Parathyroid adenoma (tissue), 2 donors: ENCODE results near the gene RBM19.

Experiments
- H2AFZ ChIP-seq: fragments of 300-600 bp; sonication (generic); one replicate; pipeline ENCODE4 v1.7.0; 2017; ENCODE audit warnings: antibody characterized with exemption, mild to moderate bottlenecking
- H3K27ac ChIP-seq: fragments of 300-600 bp; sonication (generic); one replicate; pipeline ENCODE4 v1.7.0; 2017
- H3K27me3 ChIP-seq: fragments of 300-600 bp; sonication (generic); one replicate; pipeline ENCODE4 v1.7.0; 2017; ENCODE audit warnings: low read length; ENCODE audit not compliant: control insufficient read depth, insufficient read depth
- H3K36me3 ChIP-seq: fragments of 300-600 bp; sonication (generic); one replicate; pipeline ENCODE4 v1.7.0; 2017; ENCODE audit warnings: low read length; ENCODE audit not compliant: control insufficient read depth, insufficient read depth
- H3K4me1 ChIP-seq: fragments of 300-600 bp; sonication (generic); one replicate; pipeline ENCODE4 v1.7.0; 2017; ENCODE audit warnings: control low read depth
- H3K4me2 ChIP-seq: fragments of 300-600 bp; sonication (generic); one replicate; pipeline ENCODE4 v1.7.0; 2017; ENCODE audit warnings: low read length
- H3K4me3 ChIP-seq: fragments of 300-600 bp; sonication (generic); one replicate; pipeline ENCODE4 v1.7.0; 2017; ENCODE audit warnings: low read depth, low read length
- H3K79me2 ChIP-seq: fragments of 300-600 bp; sonication (generic); one replicate; pipeline ENCODE4 v1.7.0; 2017; ENCODE audit warnings: control low read depth
- H3K9ac ChIP-seq: fragments of 300-600 bp; sonication (generic); one replicate; pipeline ENCODE4 v1.7.0; 2017; ENCODE audit warnings: mild to moderate bottlenecking
- H3K9me3 ChIP-seq: fragments of 300-600 bp; sonication (generic); one replicate; pipeline ENCODE4 v1.7.0; 2017; ENCODE audit warnings: low read length; ENCODE audit not compliant: control insufficient read depth
- CTCF ChIP-seq: fragments of 300-600 bp; sonication (generic); IDR thresholded peaks from one replicate; pipeline ENCODE4 v1.7.0; 2017; ENCODE audit warnings: antibody characterized with exemption, mild to moderate bottlenecking
- donor health status: primary hyperparathyroidism.

Gene RBM19

GRCh38 chr12:113988064-113988451, 21.9 kb upstream of the RBM19 start:
- no peaks in the 10 kb centered on the region for H3K4me1 ChIP-seq
- H3K9me3 ChIP-seq: no peaks in the 10 kb centered on the region
- H3K9ac ChIP-seq: no peak overlapping the region
- H3K4me3 ChIP-seq: no peak overlapping the region
- no peaks in the 10 kb centered on the region for H3K79me2 ChIP-seq
- no peaks in the 10 kb centered on the region for H3K27me3 ChIP-seq
- H3K4me2 ChIP-seq: no peak overlapping the region
- H3K27ac ChIP-seq: no peak overlapping the region
- H3K36me3 ChIP-seq: no peaks in the 10 kb centered on the region
- no peak for TF ChIP-seq CTCF
- no peak overlapping the region for H2AFZ ChIP-seq

DNA sequence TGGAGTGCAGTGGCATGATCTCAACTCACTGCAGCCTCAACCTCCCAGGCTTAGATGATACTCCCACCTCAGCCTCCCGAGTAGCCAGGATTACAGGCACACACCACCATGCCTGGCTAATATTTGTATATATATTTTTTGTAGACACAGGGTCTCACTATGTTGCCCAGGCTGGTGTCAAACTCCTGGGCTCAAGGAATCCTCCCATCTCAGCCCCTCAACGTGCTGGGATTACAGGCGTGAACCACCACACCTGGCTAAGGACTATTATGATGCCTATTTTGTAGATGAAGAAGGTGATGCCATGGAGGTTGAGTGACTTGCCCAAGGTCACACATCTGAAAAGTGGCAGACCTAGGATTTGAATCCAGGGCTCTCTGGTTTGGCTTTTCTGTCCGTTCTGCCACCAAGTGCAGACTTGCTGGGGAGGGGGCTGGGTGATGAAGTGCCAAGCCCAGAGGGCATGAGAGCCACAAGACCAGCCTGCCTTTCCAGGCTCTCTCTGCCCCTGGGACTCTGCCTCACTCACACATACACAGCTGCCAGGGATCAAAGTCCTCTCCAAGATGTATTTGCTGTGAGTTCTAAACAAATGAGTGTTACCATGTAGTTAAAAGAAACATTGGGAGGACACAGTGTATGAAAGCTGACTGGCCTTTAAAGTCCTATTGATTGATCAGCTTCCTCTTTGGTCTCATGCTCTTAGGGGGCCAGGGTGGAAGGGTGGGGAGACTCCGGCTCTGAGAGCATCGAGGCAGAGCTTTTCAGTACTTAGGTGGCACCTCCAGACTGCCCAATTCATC, 21.3 kb upstream of the RBM19 start:
- no peaks in the 10 kb centered on the region for H3K79me2 ChIP-seq
- H3K4me1 ChIP-seq: no peaks in the 10 kb centered on the region
- H3K27me3 ChIP-seq: no peaks in the 10 kb centered on the region
- no peak overlapping the region for H3K9ac ChIP-seq
- H3K27ac ChIP-seq: no peak overlapping the region
- H2AFZ ChIP-seq: no peak overlapping the region
- H3K36me3 ChIP-seq: no peaks in the 10 kb centered on the region
- no peak overlapping the region for H3K4me2 ChIP-seq
- no peak overlapping the region for H3K4me3 ChIP-seq
- H3K9me3 ChIP-seq: no peaks in the 10 kb centered on the region
- TF ChIP-seq CTCF: no peak

DNA sequence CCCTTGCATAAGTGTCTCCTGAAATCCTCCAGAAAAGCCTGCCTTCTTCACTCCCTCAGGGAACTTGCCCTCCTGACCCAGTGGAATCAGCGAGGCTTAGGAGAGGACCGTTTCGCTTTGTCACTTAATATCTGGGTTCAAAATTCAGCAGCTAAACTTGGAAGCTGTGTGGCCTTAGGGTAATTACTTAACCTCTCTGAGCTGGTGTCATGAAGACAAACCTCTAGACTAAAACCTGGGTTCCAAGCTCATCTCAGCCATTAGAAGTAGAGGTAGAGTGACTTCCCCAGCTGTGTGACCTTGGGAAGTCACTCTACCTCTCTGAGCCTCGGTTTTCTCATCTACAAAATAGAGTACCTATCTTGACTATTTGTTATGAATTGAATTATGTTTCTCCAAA, 18.3 kb upstream of the RBM19 start:
- no peak overlapping the region for H2AFZ ChIP-seq
- H3K9me3 ChIP-seq: no peaks in the 10 kb centered on the region
- H3K27me3 ChIP-seq: no peaks in the 10 kb centered on the region
- H3K4me3 ChIP-seq: no peak overlapping the region
- no peak overlapping the region for H3K4me2 ChIP-seq
- H3K79me2 ChIP-seq: no peaks in the 10 kb centered on the region
- H3K4me1 ChIP-seq: no peaks in the 10 kb centered on the region
- no peak for TF ChIP-seq CTCF
- no peaks in the 10 kb centered on the region for H3K36me3 ChIP-seq
- no peak overlapping the region for H3K27ac ChIP-seq
- no peak overlapping the region for H3K9ac ChIP-seq

- Histone ChIP-seq H3K27ac (no peak overlapping the region), H3K36me3 (no peaks in the 10 kb centered on the region), H2AFZ (no peak overlapping the region), H3K9ac (no peak overlapping the region), H3K4me2 (no peak overlapping the region), H3K4me3 (no peak overlapping the region), H3K27me3 (no peaks in the 10 kb centered on the region), H3K79me2 (no peaks in the 10 kb centered on the region), H3K4me1 (no peaks in the 10 kb centered on the region), H3K9me3 (no peaks in the 10 kb centered on the region)
- no peak for TF ChIP-seq CTCF
Measured at GRCh38 chr12:113983777-113984448, 17.8 kb upstream of the RBM19 start.

DNA sequence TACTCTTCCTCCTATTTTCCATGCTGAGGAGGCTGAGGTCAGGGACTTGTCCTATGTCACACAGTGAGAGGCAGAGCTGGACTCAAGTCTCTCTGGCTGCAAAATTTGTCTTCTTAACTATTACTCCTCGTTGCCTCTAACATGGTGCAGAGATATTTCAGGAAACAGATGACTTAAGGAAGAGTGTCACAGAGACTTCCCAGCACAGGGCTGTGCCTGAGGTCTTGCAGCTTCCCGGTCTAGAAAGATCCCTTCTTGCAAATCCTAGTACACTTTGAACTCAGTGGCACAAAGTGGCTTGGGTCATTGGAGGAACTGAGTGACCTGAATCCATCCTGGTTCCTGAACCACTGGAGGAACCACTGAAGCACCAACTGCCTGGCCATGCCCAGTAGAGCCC, 17.1 kb upstream of the RBM19 start:
- no peak for TF ChIP-seq CTCF

More for the DNA sequence above, 17.1 kb upstream of the RBM19 start:
- no peaks in the 10 kb centered on the region for H3K4me1 ChIP-seq
- H3K79me2 ChIP-seq: no peaks in the 10 kb centered on the region
- H3K36me3 ChIP-seq: no peaks in the 10 kb centered on the region
- H3K27ac ChIP-seq: no peak overlapping the region
- H3K9ac ChIP-seq: no peak overlapping the region
- H3K27me3 ChIP-seq: no peaks in the 10 kb centered on the region
- no peaks in the 10 kb centered on the region for H3K9me3 ChIP-seq
- H3K4me2 ChIP-seq: no peak overlapping the region
- no peak overlapping the region for H2AFZ ChIP-seq
- H3K4me3 ChIP-seq: no peak overlapping the region
